Naive thymus-derived CD4-positive, alpha-beta T cell (primary cell): ENCODE measurements around the gene BRD4. TPM values are rescaled to one million over a fixed set of nuclear protein-coding genes. Genes with fewer than 3 reads are reported as not detected.

Experiments
- ATAC-seq: fragments of 150-1000 bp; cut with Tn5 transposase; 2 replicates; pipeline ENCODE4 v1.10.0; 2021; ENCODE audit warnings: mild to moderate bottlenecking, moderate library complexity
- CTCF ChIA-PET: fragments of 350-600 bp; sonication (Branson Sonifier 250); formaldehyde crosslinking; loops from one replicate; lab custom pipeline; 2021; ENCODE audit warnings: antibody characterized with exemption; lab: Charles Lee
- POLR2A ChIA-PET: fragments of 350-600 bp; sonication (Branson Sonifier 250); formaldehyde crosslinking; loops from one replicate; lab custom pipeline; 2021; ENCODE audit warnings: antibody characterized with exemption, inconsistent platforms; lab: Charles Lee
- DNase-seq, 9 donors: peaks; one replicate each; pipeline versions ENCODE4 v3.0.0 to v3.0.0-alpha.2; 2020 to 2022; ENCODE audit warnings: mixed read lengths in 1 of 9
- H3K27ac ChIP-seq: one replicate; pipeline ENCODE4 v1.7.0; 2013; ENCODE audit warnings: mild to moderate bottlenecking, low read depth, low read length, moderate library complexity
- H3K27me3 ChIP-seq, 2 donors: one replicate each; pipeline ENCODE4 v1.7.0; 2013; ENCODE audit warnings: low read length in 2 of 2, mild to moderate bottlenecking in 2 of 2, moderate library complexity in 2 of 2; ENCODE audit not compliant: control insufficient read depth in 2 of 2, insufficient read depth in 2 of 2
- H3K36me3 ChIP-seq, 3 experiments: 1 replicate in 2 of 3; 2 replicates in 1 of 3; pipeline ENCODE4 v1.7.0; 2013; ENCODE audit warnings: low read length in 3 of 3, mild to moderate bottlenecking in 3 of 3, moderate library complexity in 1 of 3; ENCODE audit not compliant: insufficient read depth in 3 of 3, control insufficient read depth in 2 of 3
- H3K4me1 ChIP-seq, 2 donors: one replicate each; pipeline ENCODE4 v1.7.0; 2013; ENCODE audit warnings: low read length in 2 of 2, mild to moderate bottlenecking in 2 of 2, moderate library complexity in 1 of 2; ENCODE audit not compliant: control insufficient read depth in 2 of 2, insufficient read depth in 2 of 2
- H3K4me3 ChIP-seq: 2 replicates; pipeline ENCODE4 v1.7.0; 2013; ENCODE audit warnings: mild to moderate bottlenecking, low read length
- H3K9me3 ChIP-seq, 3 experiments: 1 replicate in 2 of 3; 2 replicates in 1 of 3; pipeline ENCODE4 v1.7.0; 2013; ENCODE audit warnings: low read length in 3 of 3; ENCODE audit not compliant: control insufficient read depth in 2 of 3
- H3K27ac Mint-ChIP-seq, 9 donors: one replicate each; pipeline ENCODE4 v1.8.0; 2020 to 2022; ENCODE audit warnings: mixed read lengths in 9 of 9, mild to moderate bottlenecking in 8 of 9, moderate library complexity in 5 of 9, inconsistent platforms in 2 of 9
- H3K27me3 Mint-ChIP-seq, 5 donors: one replicate each; pipeline ENCODE4 v1.8.0; 2021 to 2022; ENCODE audit warnings: mixed read lengths in 5 of 5, mild to moderate bottlenecking in 1 of 5
- H3K36me3 Mint-ChIP-seq, 5 donors: one replicate each; pipeline ENCODE4 v1.8.0; 2020 to 2022; ENCODE audit warnings: mixed read lengths in 5 of 5, mild to moderate bottlenecking in 3 of 5, inconsistent platforms in 1 of 5
- H3K4me1 Mint-ChIP-seq, 7 donors: one replicate each; pipeline ENCODE4 v1.8.0; 2020 to 2022; ENCODE audit warnings: mixed read lengths in 7 of 7, mild to moderate bottlenecking in 3 of 7, inconsistent platforms in 1 of 7
- H3K4me3 Mint-ChIP-seq, 10 donors: one replicate each; pipeline ENCODE4 v1.8.0; 2020 to 2022; ENCODE audit warnings: mild to moderate bottlenecking in 10 of 10, mixed read lengths in 10 of 10, moderate library complexity in 6 of 10, inconsistent platforms in 2 of 10
- H3K9me3 Mint-ChIP-seq, 11 donors: one replicate each; pipeline ENCODE4 v1.8.0; 2020 to 2022; ENCODE audit warnings: mixed read lengths in 11 of 11, mild to moderate bottlenecking in 4 of 11, inconsistent platforms in 1 of 11, moderate library complexity in 1 of 11
- intact Hi-C, 2 donors: fragments of 100-400 bp; cut with micrococcal nuclease; formaldehyde crosslinking; loops; one replicate each; pipeline ENCODE4 v1.15.1; 2023
- polyA plus RNA-seq, 2 donors: library from polyadenylated mRNA; unstranded; fragments of 300-500 nt; fragmentation: Illumina TruSeq; gene quantifications; one replicate each; pipeline ENCODE4 v1.2.3, GENCODE V29; 2021
- total RNA-seq, 6 experiments: library from RNA in 5 of 6; stranded (reverse) in 5 of 6; gene quantifications; 1 replicate in 5 of 6; 2 replicates in 1 of 6; pipeline ENCODE4 v1.2.3 and lab custom pipeline; 2021 to 2026

BRD4 gene
- total and polyA plus RNA-seq, 7 experiments from 2014 or later, result 10.5 to 168 (median 113) TPM

DNA sequence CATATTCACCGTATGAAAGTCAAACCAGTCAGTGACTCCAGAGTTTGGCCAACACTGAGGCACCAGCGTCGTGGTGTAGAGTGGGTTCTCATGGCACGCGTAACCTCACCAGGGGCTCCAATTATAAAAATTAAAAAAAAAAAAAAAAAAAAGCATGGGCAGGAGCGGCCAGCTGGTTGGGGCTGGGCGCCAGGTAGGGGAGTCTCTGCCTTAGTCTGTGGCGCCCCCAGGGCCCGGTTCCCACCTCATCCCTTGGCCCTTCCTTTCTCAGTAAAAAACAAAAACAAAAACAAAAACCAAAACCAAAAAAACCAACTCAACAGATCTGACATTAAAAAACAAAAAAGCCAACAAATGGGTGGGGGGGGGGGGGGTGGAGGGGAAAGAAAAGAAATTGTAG, 95.5 kb downstream of the BRD4 start:
- Mint-ChIP-seq H3K9me3 (peaks cover 0 to 3% (median 0%) of the 10 kb centered on the region in 11 donors), H3K4me1 (peaks cover 6 to 19% (median 16%) of the 10 kb centered on the region in 7 donors), H3K36me3 (peaks cover 7 to 33% (median 21%) of the 10 kb centered on the region in 5 donors), H3K27ac (no peak overlapping the region), H3K27me3 (peaks cover 15 to 26% (median 18%) of the 10 kb centered on the region in 5 donors), H3K4me3 (no peak overlapping the region)
- Histone ChIP-seq H3K27ac (no peak overlapping the region), H3K9me3 (no peaks in the 10 kb centered on the region), H3K4me1 (peaks cover 0 to 4% of the 10 kb centered on the region in 2 donors), H3K27me3 (peaks cover 0 to 3% of the 10 kb centered on the region in 2 donors), H3K36me3 (peaks cover 0 to 61% (median 10%) of the 10 kb centered on the region in 3 experiments), H3K4me3 (no peak overlapping the region)
- CTCF ChIA-PET, result no interaction called here
- no peak for DNase-seq
- POLR2A ChIA-PET, result interaction anchor here (0.6 kb wide), 1 partner anchor 829 kb away, joined by 3 read pairs; no protein-coding TSS in a partner anchor
- intact Hi-C loops, result no loop called here
- no peak for ATAC-seq

DNA sequence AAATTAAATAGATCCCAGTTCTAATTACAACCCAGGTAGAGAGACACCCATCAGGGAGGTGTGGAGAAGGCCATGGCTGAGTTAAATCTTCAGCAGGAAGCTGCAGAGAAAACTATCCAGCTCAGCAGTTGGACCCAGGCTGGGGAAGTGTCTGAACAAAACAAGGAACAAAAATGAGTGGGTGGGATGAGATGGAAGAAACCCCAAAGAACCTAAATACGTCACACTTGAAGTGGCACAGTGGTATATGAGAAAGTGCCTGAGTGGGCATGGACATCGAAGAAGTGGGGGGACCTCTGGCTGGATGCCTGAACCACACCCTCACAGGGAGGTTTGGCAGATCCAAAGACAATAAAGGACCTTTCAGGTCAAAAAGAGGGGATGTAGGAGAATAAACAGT, 96.6 kb downstream of the BRD4 start:
- Histone ChIP-seq H3K4me3 (no peak overlapping the region), H3K27ac (no peak overlapping the region), H3K4me1 (peaks cover 0 to 5% of the 10 kb centered on the region in 2 donors), H3K9me3 (no peaks in the 10 kb centered on the region), H3K27me3 (peaks cover 0 to 5% of the 10 kb centered on the region in 2 donors), H3K36me3 (peaks cover 0 to 50% (median 10%) of the 10 kb centered on the region in 3 experiments)
- ATAC-seq (no peak), DNase-seq (no peak)
- Mint-ChIP-seq H3K36me3 (peaks cover 7 to 33% (median 21%) of the 10 kb centered on the region in 5 donors), H3K9me3 (peaks cover 0 to 3% (median 0%) of the 10 kb centered on the region in 11 donors), H3K4me3 (no peak overlapping the region), H3K27ac (no peak overlapping the region), H3K4me1 (peaks cover 6 to 21% (median 16%) of the 10 kb centered on the region in 7 donors), H3K27me3 (peaks cover 18 to 35% (median 22%) of the 10 kb centered on the region in 5 donors)
- ChIA-PET CTCF (no interaction called here), POLR2A (no interaction called here)
- intact Hi-C loops, result no loop called here

DNA sequence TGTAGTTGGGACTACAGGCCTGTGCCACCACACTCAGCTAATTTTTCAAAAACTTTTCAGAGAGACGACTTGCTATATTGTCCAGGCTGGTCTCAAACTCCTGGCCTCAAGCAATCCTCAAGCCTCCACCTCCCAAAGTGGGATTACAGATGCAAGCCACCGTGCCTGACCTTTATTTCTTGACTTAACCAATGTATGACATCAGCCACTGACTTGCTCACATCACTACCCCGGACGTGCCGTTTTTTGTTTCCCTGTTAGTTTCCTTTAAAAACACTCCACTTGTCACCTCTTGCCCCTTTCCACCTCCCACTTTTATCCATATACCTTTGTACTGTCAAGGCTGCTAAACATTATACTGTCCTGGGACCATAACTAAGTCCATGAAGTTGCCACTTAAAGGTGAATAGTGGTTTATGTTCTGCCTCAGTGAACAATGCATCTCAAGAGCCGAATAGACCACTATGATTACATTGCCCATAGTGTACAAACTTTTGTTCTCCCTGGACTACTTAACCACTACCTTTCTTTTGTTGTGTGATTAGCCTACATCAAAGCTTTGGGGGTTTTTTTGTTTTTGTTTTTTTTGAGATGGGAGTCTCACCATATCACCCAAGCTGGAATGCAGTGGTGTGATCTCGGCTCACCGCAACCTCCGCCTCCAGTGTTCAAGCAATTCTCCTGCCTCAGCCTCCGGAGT, 97.8 kb downstream of the BRD4 start:
- POLR2A ChIA-PET, result no interaction called here
- H3K27me3 Mint-ChIP-seq, result peaks cover 18 to 40% (median 25%) of the 10 kb centered on the region in 5 donors
- Histone ChIP-seq H3K4me1 (peaks cover 0 to 5% of the 10 kb centered on the region in 2 donors), H3K27ac (no peak overlapping the region), H3K36me3 (peaks cover 0 to 38% (median 6%) of the 10 kb centered on the region in 3 experiments), H3K4me3 (no peak overlapping the region), H3K9me3 (no peaks in the 10 kb centered on the region), H3K27me3 (peaks cover 0 to 5% of the 10 kb centered on the region in 2 donors)
- peak overlapping the region in 4 of 10 donors; percentile 22 to 69 (median 68) for H3K4me3 Mint-ChIP-seq
- CTCF ChIA-PET, result no interaction called here
- DNase-seq, result no peak
- no peak overlapping the region for H3K27ac Mint-ChIP-seq
- peaks cover 0 to 3% (median 0%) of the 10 kb centered on the region in 11 donors for H3K9me3 Mint-ChIP-seq
- peaks cover 6 to 21% (median 16%) of the 10 kb centered on the region in 7 donors for H3K4me1 Mint-ChIP-seq
- intact Hi-C loops, result no loop called here
- peaks cover 7 to 28% (median 19%) of the 10 kb centered on the region in 5 donors for H3K36me3 Mint-ChIP-seq
- ATAC-seq, result no peak

DNA sequence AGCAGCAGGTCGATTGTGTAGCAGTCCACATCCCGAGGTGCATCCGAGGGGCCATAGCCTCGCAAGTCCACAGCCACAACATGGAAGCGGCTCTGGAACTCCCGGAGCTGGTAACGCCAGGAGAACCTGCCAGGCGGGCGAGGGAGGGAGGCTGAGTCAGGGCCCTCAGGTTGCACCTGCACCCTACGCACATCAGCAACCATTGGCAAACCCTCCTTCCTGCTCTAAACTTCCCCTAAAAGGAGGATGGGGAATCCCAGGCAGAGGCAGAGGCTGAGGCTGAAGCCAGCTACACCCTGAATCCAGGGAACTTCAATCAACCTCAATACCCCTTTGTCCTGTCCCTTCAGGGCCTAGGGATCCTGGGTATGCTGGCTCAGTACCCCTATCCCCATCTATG, 101.1 kb downstream of the BRD4 start:
- intact Hi-C loops, result no loop called here
- H3K36me3 ChIP-seq, result peaks cover 0 to 8% (median 0%) of the 10 kb centered on the region in 3 experiments
- ChIA-PET POLR2A (no interaction called here), CTCF (no interaction called here)
- Mint-ChIP-seq H3K9me3 (peaks cover 0 to 3% (median 0%) of the 10 kb centered on the region in 11 donors), H3K4me3 (peak overlapping the region in 9 of 10 donors; percentile 8 to 80 (median 39)), H3K27ac (peak overlapping the region in 1 of 9 donors; percentile 46), H3K4me1 (peaks cover 2 to 21% (median 16%) of the 10 kb centered on the region in 7 donors), H3K27me3 (peaks cover 25 to 40% (median 27%) of the 10 kb centered on the region in 5 donors), H3K36me3 (peaks cover under 1 to 11% (median 9%) of the 10 kb centered on the region in 5 donors)
- no peaks in the 10 kb centered on the region for H3K9me3 ChIP-seq
- peaks cover 0 to 5% of the 10 kb centered on the region in 2 donors for H3K4me1 ChIP-seq
- no peak overlapping the region for H3K4me3 ChIP-seq
- DNase-seq (no peak), ATAC-seq (no peak)
- H3K27me3 ChIP-seq, result peaks cover 0 to 5% of the 10 kb centered on the region in 2 donors
- H3K27ac ChIP-seq, result no peak overlapping the region

DNA sequence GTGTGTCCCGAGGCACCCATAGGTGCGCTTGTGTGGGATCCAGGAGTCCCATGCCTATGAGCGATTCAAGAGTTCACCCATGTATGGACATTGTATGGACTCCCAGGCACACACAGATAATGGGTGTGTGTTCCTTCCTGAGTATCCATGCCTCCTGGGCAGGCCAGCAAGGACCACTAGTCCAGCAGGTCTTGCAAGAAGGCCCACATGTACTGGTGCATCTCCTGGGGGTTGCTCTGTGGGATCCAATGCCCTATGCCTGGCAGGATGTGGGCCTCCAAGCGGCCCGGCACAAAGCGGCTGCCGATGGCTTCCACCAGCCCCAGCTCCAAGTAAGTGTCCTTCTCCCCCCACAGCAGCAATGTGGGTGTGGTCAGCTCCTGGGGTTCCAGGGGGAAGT, 105.1 kb downstream of the BRD4 start:
- no peaks in the 10 kb centered on the region for H3K36me3 Mint-ChIP-seq

DNA sequence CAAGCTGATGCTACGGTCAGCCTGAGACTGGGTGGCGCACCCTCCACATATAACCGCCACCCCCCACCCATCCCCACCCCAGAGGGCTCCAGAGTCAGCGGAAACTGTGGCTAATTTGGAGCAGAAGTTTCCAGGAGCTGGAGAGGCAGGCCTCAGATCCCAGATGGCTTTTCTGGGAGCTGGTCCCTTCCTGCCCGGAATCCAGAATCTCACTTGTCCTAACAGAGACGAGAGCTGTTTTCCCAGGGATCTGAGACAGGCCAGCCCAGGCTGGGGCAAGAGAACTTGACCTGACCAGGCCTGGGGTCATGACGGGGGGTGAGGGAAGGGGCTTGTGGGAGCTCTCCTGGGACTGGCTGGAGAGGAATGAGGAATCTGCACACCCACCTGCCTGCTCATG, 106.6 kb downstream of the BRD4 start:
- H3K27me3 ChIP-seq, result peaks cover 3 to 11% of the 10 kb centered on the region in 2 donors
- Mint-ChIP-seq H3K9me3 (no peaks in the 10 kb centered on the region), H3K4me3 (no peak overlapping the region), H3K27ac (no peak overlapping the region), H3K27me3 (peaks cover 14 to 34% (median 24%) of the 10 kb centered on the region in 5 donors), H3K4me1 (peaks cover 10 to 22% (median 15%) of the 10 kb centered on the region in 7 donors), H3K36me3 (no peaks in the 10 kb centered on the region)
- ChIA-PET POLR2A (no interaction called here), CTCF (no interaction called here)
- peaks cover 0 to 14% of the 10 kb centered on the region in 2 donors for H3K4me1 ChIP-seq
- ATAC-seq (no peak), DNase-seq (no peak)
- intact Hi-C loops, result no loop called here
- H3K36me3 ChIP-seq, result no peaks in the 10 kb centered on the region
- H3K9me3 ChIP-seq, result no peaks in the 10 kb centered on the region
- no peak overlapping the region for H3K4me3 ChIP-seq
- no peak overlapping the region for H3K27ac ChIP-seq

More for the DNA sequence above, 105.1 kb downstream of the BRD4 start:
- Histone ChIP-seq H3K9me3 (no peaks in the 10 kb centered on the region), H3K27ac (no peak overlapping the region), H3K4me1 (peaks cover 5 to 14% of the 10 kb centered on the region in 2 donors), H3K27me3 (peaks cover 8 to 11% of the 10 kb centered on the region in 2 donors), H3K4me3 (no peak overlapping the region), H3K36me3 (no peaks in the 10 kb centered on the region)
- CTCF ChIA-PET, result no interaction called here
- POLR2A ChIA-PET, result no interaction called here
- intact Hi-C loops, result no loop called here
- Mint-ChIP-seq H3K9me3 (peaks cover 0 to under 1% (median 0%) of the 10 kb centered on the region in 11 donors), H3K27me3 (peaks cover 20 to 36% (median 24%) of the 10 kb centered on the region in 5 donors), H3K27ac (no peak overlapping the region), H3K4me1 (peaks cover 10 to 25% (median 19%) of the 10 kb centered on the region in 7 donors), H3K4me3 (no peak overlapping the region)
- ATAC-seq, result no peak
- DNase-seq, result no peak
